Right lobe of liver (tissue), 4 donors: Measurements from ENCODE around the gene NUTM2B.
"Not testable (repeated sequence)": the region's sequence is repeated elsewhere in the genome, so short reads cannot be mapped to it uniquely, and the experiment has no call there.

Source experiments
- CTCF ChIP-seq, 4 donors: fragments of 200-600 bp in 3 of 4; fragments of 450-650 bp in 1 of 4; IDR thresholded peaks; one replicate each; pipeline versions ENCODE4 v1.5.1 to v1.8.0; 2016 to 2022; ENCODE audit warnings: antibody characterized with exemption in 4 of 4, mild to moderate bottlenecking in 2 of 4
- POLR2A ChIP-seq: fragments of 450-650 bp; IDR thresholded peaks from one replicate; pipeline ENCODE4 v1.6.1; 2017; ENCODE audit warnings: antibody characterized with exemption, mild to moderate bottlenecking
- donor health status: DM: no; HTN: no; CAD: no.
- donor health status: DM: no; HTN: no; CAD: no.
- donor health status: DM: no; HTN: yes; CAD: no.

DNA sequence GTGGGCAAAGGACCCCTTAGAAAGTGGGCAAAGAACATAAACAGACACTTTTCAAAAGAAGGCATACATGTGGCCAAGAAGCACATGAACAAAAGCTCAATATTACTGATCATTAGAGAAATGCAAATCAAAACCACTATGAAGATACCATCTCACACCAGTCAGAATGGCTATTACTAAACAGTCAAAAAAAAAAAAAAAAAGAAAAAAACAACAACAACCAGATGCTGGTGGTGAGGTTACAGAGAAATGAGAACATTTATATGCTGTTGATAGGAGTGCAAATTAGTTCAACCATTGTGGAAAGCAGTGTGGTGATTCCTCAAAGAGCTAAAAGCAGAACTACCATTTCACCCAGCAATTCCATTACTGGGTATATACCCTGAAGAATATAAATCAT lies 50.6 kb downstream of the NUTM2B start:
- TF ChIP-seq CTCF (IDR thresholded peaks at IDR 0.05); POLR2A: not testable (repeated sequence)
